NCI-H510A (cell line): ENCODE data around the gene GREM2.

Source experiments
- DNase-seq: peaks from one replicate; lab custom pipeline; 2025; lab: John Stamatoyannopoulos, UW

GREM2 gene

GRCh38 chr1:240611619-240612480, at the start of gene GREM2:
TSS of gene GREM2 (minus strand) at chr1:240612155. CDS start at chr1:240493475, 118,680 bp downstream.
- peak; percentile 2 for DNase-seq

- DNase-seq: no peak
Measured at GRCh38 chr1:240658312-240658960, 46.5 kb upstream of the GREM2 start.

DNA sequence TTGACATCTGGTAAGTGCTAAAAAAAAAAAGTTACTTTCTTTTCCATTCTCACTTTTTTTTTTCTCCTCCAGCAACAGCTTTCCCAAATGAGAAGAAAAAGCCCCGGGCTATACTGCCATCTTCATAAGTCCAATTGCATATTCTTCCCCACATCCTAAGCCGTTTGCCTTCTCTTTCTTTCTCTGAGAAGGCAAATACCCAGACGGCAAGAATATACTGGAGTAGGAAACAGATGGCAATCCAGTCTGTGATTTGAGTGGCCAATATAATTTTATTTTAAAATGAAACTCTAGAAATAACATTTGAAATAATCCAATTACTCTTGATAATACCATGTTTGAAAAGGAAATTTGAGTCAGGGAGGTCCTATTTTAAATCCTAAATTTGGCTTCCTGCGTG, 44.6 kb upstream of the GREM2 start:
- DNase-seq: no peak

DNA sequence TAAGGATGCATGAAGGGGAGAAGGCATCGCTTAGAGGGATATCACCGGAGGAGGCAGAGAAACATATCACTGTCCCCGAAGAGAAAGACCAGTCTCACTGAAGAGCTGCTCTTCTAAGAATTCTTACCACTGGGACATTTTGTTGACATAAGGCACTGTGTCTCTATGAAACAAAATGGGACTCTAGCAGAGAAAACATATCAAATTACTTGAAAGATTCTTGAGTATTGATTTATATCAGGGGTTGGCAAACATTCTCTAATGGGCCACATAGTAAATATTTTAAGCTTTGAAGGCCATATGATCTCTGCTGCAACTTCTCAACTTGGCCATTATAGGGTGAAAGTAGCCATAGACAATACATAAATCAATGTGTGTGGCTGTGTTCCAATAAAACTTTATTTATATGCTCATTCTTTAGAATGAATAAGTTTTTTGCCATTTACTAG, 41.0 kb upstream of the GREM2 start:
- DNase-seq: peak; percentile 5

DNA sequence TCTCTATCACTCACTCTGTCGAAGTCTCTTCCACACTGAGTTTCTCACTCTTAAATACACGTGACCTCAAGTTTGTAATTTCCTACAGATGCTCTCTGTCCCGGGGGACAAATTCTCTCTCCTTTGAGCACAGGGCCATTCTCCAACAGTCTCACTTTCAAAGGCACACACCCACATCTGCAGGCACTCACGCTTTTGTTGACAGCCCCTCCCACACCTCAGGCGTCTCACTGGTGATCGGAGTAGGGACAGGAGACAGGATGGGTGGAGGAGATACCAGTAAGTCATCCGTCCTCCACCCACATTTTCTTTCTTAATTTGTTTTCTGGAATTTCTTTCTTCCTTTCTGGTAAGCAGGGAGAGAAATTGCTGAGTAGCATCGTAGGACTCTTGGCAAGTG, 40.6 kb upstream of the GREM2 start:
- DNase-seq: no peak

DNA sequence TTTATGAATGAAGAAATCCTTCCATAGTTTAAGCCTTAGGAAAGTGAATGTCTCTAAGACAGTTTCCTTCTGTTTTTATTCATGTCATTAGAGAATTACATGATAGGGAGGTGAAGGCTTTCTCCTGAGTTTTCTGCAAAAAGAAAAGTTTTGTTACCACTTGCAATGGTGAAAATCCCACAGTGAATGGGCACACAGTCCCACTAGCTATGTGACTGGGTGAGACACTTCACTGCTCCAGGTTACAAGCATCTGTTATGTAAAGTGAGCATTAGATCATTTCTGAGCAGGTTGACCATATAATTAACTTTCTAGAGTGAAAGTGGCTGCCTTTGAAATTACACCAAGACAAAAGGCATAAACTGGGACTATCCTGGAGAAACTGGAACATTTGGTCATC, 38.9 kb upstream of the GREM2 start:
- DNase-seq: no peak

DNA sequence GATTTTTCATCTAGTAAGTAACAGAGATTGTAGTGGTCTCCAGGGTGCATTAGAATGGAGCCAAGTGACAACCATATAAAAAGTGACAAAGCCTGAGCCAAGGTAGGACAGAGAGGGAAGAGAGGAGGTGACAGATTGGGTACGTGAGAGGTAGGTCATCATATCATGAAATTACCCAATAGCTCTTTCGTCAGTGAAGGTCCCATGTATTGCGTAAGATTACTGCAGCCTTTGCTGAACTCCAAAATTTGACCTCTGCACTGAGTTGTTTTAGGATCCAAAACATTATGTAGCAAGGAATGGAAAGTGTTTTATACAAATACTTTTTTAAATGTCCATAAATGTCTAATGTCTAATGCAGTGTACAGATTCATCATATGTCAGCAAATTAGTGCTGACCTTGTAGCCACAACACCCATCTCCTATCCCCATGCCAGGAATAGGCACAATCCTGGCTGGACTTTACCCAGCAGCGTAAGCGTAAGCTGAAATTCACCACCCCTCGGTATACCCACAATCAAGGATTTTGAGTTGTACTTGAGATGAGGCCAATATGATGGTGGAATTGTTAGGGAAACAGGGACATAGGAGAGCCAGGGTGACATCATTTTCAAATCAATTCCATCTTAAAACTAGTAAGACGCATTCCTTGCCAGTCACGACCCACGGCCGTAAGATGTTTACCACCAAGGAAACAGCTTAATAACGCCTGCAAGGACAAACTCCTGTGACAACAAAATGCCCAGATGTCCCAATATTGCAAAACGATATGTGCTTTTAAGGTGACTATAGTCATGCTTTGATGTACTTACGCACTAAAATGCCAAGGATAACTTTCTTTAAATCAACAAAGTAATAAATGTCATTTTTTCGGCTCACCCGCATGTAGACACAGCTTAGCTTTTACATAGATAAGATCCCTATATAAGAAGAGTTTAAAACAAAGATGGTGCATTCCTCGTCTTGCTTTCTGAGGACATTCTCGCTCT, 38.1 kb upstream of the GREM2 start:
- DNase-seq: no peak

DNA sequence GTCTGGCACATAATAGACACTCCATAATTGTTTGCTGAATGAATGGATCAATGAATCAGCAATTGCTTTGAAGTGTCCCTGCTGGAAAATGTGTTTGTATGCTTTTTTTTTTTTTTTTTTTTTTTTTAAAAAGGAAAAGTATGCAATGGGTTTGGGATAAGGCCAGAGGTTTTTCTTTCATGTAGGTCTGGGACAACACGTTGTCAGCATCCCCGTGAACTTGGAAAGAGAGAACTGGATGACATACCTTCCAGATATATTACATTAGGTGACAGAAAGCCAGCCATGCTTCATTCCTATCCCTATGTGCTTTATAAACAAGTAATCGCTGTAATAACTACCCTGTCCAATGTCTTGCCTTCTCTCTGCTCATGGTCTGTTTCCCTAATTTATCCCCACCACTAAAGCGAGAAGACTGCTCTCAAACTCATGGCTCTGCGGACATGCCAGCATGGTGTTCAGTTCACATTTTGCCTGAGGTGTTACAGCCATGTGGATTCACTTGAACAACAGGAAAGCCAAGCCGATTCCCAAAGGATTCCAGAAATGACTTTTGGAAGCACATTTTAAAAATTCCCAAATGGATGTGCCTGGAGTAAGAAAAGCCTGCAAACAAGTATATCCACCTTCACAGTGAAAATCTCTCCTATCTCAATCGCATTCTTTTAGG, 34.8 kb upstream of the GREM2 start:
- no peak for DNase-seq

- DNase-seq: no peak
Measured at GRCh38 chr1:240644732-240645131, 32.8 kb upstream of the GREM2 start.

DNA sequence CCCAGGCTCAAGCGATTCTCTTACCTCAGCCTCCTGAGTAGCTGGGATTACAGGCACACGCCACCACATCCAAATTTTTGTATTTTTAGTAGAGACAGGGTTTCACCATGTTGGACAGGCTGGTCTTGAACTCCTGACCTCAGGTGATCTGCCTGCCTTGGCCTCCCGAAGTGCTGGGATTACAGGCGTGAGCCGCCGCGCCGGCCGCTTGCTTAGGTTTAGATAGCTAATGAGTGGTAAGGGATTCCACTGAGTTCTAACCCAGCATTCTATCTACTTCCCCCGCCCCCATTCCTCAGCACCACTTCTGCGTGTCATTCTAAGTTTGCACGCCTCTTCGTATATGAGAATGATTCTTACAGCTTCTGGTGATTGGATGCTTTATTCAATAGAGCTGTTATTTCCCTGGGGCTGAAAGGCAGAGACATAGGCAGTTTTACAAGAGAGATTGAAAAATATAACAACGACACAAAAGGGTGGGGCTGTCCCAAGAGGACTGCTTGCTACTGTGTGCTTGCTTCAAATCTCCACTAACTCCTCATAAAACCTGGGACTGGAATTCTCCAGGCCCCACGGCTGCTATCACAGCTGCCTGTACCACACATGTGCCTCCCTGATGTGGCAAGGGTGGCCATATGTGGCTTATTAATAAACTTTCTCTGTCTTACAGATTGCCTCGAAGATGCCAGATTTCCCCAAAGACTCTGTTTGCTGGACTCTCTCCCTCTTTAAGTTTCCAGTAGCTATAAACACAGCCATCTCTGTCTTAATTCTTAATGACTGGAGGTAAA, 23.7 kb upstream of the GREM2 start:
- DNase-seq: no peak

GRCh38 chr1:240630409-240630808, 18.5 kb upstream of the GREM2 start:
- no peak for DNase-seq

GRCh38 chr1:240621249-240621648, 9.3 kb upstream of the GREM2 start:
- DNase-seq: no peak

GRCh38 chr1:240619906-240620621, 8.1 kb upstream of the GREM2 start:
- DNase-seq: no peak

DNA sequence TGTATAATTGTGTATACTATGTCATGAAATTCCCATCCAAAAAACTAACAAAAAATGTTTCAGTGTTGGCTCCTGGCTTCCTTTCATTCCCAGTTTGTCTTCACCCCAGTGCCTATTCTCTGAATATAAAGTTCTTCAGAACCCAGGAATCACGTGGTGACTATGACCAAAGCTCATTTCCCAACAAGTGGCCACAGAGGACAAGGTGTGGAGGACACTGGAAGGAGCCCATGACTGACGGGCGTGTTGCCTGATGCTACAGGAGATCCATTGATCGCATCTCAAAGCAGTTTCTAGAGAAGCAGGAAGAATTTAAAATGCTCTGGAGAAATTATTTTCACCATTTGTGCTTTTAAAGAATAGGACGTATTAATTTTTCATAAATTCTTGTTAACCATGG, 7.4 kb upstream of the GREM2 start:
- no peak for DNase-seq

- no peak for DNase-seq
Measured at GRCh38 chr1:240618946-240619345, 7.0 kb upstream of the GREM2 start.

- no peak for DNase-seq
Measured at GRCh38 chr1:240616018-240616417, 4.1 kb upstream of the GREM2 start.

GRCh38 chr1:240613356-240614142, 1.6 kb upstream of the GREM2 start:
- no peak for DNase-seq

- DNase-seq: no peak
Measured at GRCh38 chr1:240612811-240613210, 856 bp upstream of the GREM2 start.

- no peak for DNase-seq
Measured at GRCh38 chr1:240611228-240611618, 732 bp downstream of the GREM2 start.
